Small intestine (tissue), 7 donors: ENCODE data around the gene DIAPH2. TPM values are rescaled to one million over a fixed set of nuclear protein-coding genes. Genes with fewer than 3 reads are reported as not detected.
"Not testable (repeated sequence)": the region's sequence is repeated elsewhere in the genome, so short reads cannot be mapped to it uniquely, and the experiment has no call there.

ENCODE experiments used
- DNase-seq, 2 donors: peaks; one replicate each; pipeline versions ENCODE4 v3.0.0 to v3.0.0-alpha.2; 2013
- FAIRE-seq: peaks from 2 replicates; lab custom pipeline; 2012; peaks lifted over from hg19 to GRCh38; lab: Jason Lieb, UNC
- H3K27ac ChIP-seq, 3 donors: one replicate each; pipeline ENCODE4 v1.5.1; 2013; ENCODE audit warnings: low read length in 2 of 3, mild to moderate bottlenecking in 2 of 3, control low read depth in 1 of 3, inconsistent platforms in 1 of 3, low read depth in 1 of 3, moderate library complexity in 1 of 3
- H3K27me3 ChIP-seq, 3 donors: one replicate each; pipeline ENCODE4 v1.6.1; 2013; ENCODE audit warnings: low read length in 3 of 3, inconsistent platforms in 1 of 3; ENCODE audit not compliant: control insufficient read depth in 3 of 3, insufficient read depth in 3 of 3
- H3K36me3 ChIP-seq, 3 donors: one replicate each; pipeline ENCODE4 v1.6.1; 2013; ENCODE audit warnings: low read length in 3 of 3, inconsistent platforms in 1 of 3, low read depth in 1 of 3, mild to moderate bottlenecking in 1 of 3, moderate library complexity in 1 of 3; ENCODE audit not compliant: control insufficient read depth in 3 of 3, insufficient read depth in 2 of 3
- H3K4me1 ChIP-seq, 3 donors: one replicate each; pipeline ENCODE4 v1.6.1; 2013; ENCODE audit warnings: low read length in 2 of 3, inconsistent platforms in 1 of 3, low read depth in 1 of 3, mild to moderate bottlenecking in 1 of 3, moderate library complexity in 1 of 3; ENCODE audit not compliant: control insufficient read depth in 3 of 3, insufficient read depth in 2 of 3
- H3K4me3 ChIP-seq, 3 donors: one replicate each; pipeline ENCODE4 v1.5.1; 2013; ENCODE audit warnings: low read length in 3 of 3, control low read depth in 1 of 3, inconsistent platforms in 1 of 3, low read depth in 1 of 3, mild to moderate bottlenecking in 1 of 3, moderate library complexity in 1 of 3
- H3K9me3 ChIP-seq, 2 donors: one replicate each; pipeline ENCODE4 v1.6.1; 2013; ENCODE audit warnings: low read depth in 1 of 2, low read length in 1 of 2; ENCODE audit not compliant: control insufficient read depth in 2 of 2, insufficient read depth in 1 of 2
- WGBS, 3 donors: extraction: QIAGEN DNeasy Blood & Tissue Kit; methylation state at CpG; one replicate each; pipeline ENCODE4 v1.1.7; 2013; 5-methylcytosine and 5-hydroxymethylcytosine counted together
- polyA plus RNA-seq, 4 donors: library from polyadenylated mRNA; stranded (reverse) in 3 of 4; unstranded in 1 of 4; fragments of 200-250 nt in 3 of 4; fragments of 120-200 nt in 1 of 4; gene quantifications; one replicate each; pipeline versions ENCODE4 v1.2.1 to v1.2.3, GENCODE V29; 2013
- donor health status: healthy with polysubstance abuse.
- donor health status: control.
- donor health status: control.
- donor health status: Bipolar disorder and iron deficiency.
- donor health status: healthy.

DIAPH2 gene
- polyA plus RNA-seq, 4 donors = 5.1 to 11.7 (median 6.1) TPM

DNA sequence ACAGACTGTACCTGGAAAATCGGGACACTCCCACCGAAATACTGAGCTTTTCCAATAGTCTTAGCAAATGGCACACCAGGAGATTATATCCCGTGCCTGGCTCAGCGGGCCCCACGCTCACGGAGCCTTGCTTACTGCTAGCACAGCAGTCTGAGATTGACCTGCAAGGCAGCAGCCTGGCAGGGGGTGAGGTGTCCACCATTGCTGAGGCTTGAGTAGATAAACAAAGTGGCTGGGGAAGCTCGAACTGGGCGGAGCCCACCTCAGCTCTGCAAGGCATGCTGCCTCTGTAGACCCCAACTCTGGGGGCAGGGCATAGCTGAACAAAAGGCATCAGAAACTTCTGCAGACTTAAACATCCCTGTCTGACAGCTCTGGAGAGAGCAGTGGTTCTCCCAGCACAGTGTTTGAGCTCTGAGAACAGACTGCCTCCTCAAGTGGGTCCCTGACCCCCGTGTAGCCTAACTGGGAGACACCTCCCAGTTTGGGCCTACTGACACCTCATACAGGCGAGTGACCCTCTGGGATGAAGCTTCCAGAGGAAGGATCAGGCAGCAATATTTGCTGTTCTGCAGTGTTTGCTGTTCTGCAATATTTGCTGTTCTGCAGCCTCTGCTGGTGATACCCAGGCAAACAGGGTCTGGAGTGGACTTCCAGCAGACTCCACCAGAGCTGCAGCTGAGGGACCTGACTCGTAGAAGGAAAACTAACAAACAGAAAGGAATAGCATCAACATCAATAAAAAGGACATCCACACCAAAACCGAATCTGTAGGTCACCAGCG lies 725.2 kb downstream of the DIAPH2 start:
- H3K4me1 ChIP-seq, H3K27me3 ChIP-seq, H3K36me3 ChIP-seq, H3K4me3 ChIP-seq, FAIRE-seq, DNase-seq, H3K27ac ChIP-seq, H3K9me3 ChIP-seq: not testable (repeated sequence)
- 92 to 98% (median 97%) methylated on average over 13 of the region's 13 CpGs for WGBS, 3 donors

DNA sequence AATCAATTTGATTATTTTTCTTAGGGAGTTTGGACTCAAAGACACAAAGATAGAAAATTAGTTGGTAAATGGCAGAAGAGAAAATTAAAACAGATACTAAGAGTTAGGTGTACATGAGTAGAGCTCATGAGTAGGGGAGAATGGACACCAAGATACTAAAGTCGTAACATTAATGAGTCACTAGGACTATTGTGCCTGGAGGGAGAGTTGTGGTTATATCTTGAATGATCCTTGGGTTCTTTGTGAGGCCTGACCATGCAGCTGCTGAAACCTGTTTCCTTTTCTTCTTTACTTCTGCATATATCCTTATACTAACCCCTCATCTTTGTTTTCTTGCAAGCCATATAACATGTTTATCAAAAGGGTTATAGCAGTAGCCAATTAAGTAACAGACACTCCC lies 731.8 kb downstream of the DIAPH2 start:
- Histone ChIP-seq H3K4me1 (no peaks in the 10 kb centered on the region), H3K36me3 (no peaks in the 10 kb centered on the region), H3K27ac (no peak overlapping the region), H3K4me3 (no peak overlapping the region), H3K9me3 (no peaks in the 10 kb centered on the region), H3K27me3 (no peaks in the 10 kb centered on the region)
- 75 to 95% (median 80%) methylated on average over 1 of the region's 1 CpG for WGBS, 3 donors
- FAIRE-seq (no peak), DNase-seq (no peak)

DNA sequence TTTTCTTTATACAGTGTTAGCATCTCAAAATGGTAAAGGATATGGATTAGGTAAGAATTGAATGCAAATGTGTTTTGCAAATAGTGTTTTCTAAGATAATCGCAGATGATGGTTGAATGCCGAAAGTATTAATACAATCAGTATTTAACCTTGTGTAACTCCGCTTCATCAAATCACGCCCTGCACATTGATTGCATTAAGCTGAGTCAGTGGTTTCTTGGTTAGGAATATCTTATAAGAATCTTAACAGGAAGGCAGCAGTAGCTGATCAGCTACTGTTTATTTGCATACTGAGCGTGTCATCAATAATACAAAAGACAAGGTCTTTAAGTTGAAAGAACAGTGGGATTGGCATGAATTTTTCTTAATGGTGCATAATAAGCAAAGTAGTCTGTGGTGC lies 744.5 kb downstream of the DIAPH2 start:
- Histone ChIP-seq H3K4me1 (no peaks in the 10 kb centered on the region), H3K4me3 (no peak overlapping the region), H3K9me3 (no peaks in the 10 kb centered on the region), H3K27ac (no peak overlapping the region), H3K36me3 (peaks cover 0 to 1% (median 0%) of the 10 kb centered on the region in 3 donors), H3K27me3 (no peaks in the 10 kb centered on the region)
- no peak for DNase-seq
- 94 to 99% (median 95%) methylated on average over 5 of the region's 5 CpGs for WGBS, 3 donors
- FAIRE-seq = no peak

DNA sequence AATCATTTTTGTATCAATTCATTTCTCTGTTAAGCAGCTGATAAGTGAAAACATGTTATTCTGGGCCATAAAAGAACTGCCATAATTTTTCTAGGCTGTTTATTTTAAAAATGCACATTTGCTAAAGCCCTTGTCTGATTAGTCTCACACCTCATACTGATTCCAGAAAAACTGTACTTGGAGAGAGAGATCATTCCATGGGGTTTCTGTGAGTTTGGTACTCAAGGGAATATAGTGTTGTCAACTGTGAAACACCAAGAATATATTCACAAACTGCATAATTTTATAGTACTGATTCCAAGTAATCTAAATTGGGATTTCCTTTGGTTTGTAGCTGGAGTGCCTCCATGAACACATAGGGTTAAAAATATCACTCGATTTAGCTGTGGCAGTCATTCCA lies 746.6 kb downstream of the DIAPH2 start:
- no peak overlapping the region for H3K4me3 ChIP-seq
- H3K27ac ChIP-seq = no peak overlapping the region
- peaks cover 0 to 1% (median 0%) of the 10 kb centered on the region in 3 donors for H3K36me3 ChIP-seq
- DNase-seq (no peak), FAIRE-seq (no peak)
- no peaks in the 10 kb centered on the region for H3K9me3 ChIP-seq
- no peaks in the 10 kb centered on the region for H3K27me3 ChIP-seq
- 69 to 82% (median 71%) methylated on average over 1 of the region's 1 CpG for WGBS, 3 donors
- H3K4me1 ChIP-seq = no peaks in the 10 kb centered on the region

DNA sequence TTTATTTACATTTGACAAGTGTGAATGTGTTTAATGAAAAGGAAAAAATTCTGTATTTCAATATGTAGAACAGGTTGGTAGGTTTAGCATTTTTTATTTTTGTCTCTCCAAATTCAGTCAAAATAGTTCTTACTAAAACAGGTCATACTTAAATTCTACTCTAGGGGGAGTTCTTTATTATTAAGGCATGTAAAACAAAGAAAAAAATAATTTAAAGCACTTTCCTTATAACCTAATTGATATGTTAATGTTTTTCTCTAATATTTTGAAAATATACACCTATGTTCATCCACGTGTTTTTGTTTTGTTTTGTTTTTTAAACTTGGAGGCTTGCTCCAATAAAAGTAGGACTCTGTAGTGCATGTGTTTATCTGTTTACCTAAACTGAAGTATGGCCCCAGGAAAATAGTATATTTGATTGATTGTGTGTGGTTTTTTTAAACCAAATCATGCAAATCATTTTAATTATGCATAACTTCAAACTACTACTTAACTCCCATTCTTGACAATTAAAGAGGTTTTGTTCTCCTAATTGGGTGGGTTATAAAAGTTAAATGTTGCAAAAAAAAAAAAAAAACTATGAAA lies 761.7 kb downstream of the DIAPH2 start:
- Histone ChIP-seq H3K9me3 (no peaks in the 10 kb centered on the region), H3K27me3 (no peaks in the 10 kb centered on the region), H3K4me3 (no peak overlapping the region), H3K4me1 (no peaks in the 10 kb centered on the region), H3K27ac (no peak overlapping the region), H3K36me3 (no peaks in the 10 kb centered on the region)
- FAIRE-seq (no peak), DNase-seq (no peak)
- 58 to 83% (median 69%) methylated on average over 1 of the region's 1 CpG for WGBS, 3 donors

DNA sequence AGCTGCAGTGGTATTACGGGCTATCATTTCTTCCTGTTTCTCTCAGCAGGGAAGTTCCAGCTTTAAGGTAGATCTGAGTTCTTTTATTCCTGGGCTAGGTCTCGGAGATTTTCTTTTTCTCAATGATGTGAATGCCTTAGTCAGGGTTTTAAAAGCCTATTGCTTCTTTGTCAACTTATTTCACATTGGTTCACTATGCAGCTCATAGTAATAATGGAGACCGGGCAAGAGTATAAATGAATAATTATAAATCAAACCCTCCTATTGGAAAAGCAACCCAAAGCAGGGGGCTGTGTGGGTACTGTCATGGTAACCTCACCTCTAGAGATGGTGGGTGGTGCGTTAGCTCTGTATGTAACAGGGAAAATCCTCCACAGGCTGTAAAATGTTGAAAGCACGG lies 762.7 kb downstream of the DIAPH2 start:
- Histone ChIP-seq H3K36me3 (no peaks in the 10 kb centered on the region), H3K4me1 (no peaks in the 10 kb centered on the region), H3K4me3 (no peak overlapping the region), H3K27me3 (no peaks in the 10 kb centered on the region), H3K27ac (no peak overlapping the region), H3K9me3 (no peaks in the 10 kb centered on the region)
- no peak for DNase-seq
- FAIRE-seq = no peak
- 83 to 96% (median 94%) methylated on average over 5 of the region's 5 CpGs for WGBS, 3 donors

DNA sequence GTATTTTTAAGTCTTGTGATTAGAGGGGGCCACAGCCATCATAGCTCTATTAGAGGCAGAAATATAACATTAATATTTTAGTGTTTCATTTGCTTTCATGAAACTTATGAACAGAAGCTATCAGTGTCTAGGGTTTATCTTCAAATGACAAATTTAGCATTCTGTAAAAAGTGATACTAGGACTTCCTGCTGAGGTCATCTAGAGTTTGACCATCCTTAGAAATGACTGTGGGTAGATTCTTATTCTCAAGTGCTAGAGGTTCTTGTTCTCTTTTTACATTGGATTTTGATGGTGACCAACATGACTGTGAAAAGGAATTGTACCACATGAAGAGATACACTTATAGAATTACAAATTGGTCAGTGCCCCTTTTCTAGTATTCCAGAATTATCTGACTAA lies 767.6 kb downstream of the DIAPH2 start:
- no peak overlapping the region for H3K4me3 ChIP-seq
- FAIRE-seq (no peak), DNase-seq (no peak)
- no peaks in the 10 kb centered on the region for H3K27me3 ChIP-seq
- H3K36me3 ChIP-seq = no peaks in the 10 kb centered on the region
- H3K9me3 ChIP-seq = no peaks in the 10 kb centered on the region
- no peaks in the 10 kb centered on the region for H3K4me1 ChIP-seq
- no peak overlapping the region for H3K27ac ChIP-seq

DNA sequence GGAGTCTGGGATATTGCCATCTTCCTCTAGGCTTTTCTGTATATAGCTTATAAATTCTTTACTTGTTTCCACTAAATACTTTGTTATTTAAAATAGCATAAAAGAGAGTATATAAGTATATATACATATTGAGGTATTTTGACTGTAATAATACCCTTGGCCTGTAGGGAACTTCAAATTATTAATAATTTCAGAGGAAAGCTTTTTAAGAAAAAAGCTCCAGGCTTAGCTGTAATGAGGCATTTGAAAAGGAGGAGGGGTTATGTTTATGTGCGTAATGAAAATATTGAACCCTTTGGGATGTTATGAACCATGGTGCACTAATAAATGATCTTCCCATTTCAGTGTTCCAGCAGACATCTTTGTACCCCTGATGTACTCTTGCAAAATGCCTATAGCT lies 777.1 kb downstream of the DIAPH2 start:
- 95 to 100% (median 100%) methylated on average over 1 of the region's 1 CpG for WGBS, 3 donors
- Histone ChIP-seq H3K36me3 (no peaks in the 10 kb centered on the region), H3K4me3 (no peak overlapping the region), H3K27me3 (no peaks in the 10 kb centered on the region), H3K27ac (no peak overlapping the region), H3K4me1 (no peaks in the 10 kb centered on the region), H3K9me3 (no peaks in the 10 kb centered on the region)
- FAIRE-seq (no peak), DNase-seq (no peak)
